Thyroid gland (tissue), 4 donors: ENCODE measurements around the gene SHISAL2A. TPM values are rescaled to one million over a fixed set of nuclear protein-coding genes. Genes with fewer than 3 reads are reported as not detected.

Experiments used
- DNase-seq, 2 donors: peaks; one replicate each; pipeline ENCODE4 v3.0.0-alpha.2; 2019
- H3K27ac ChIP-seq, 3 donors: fragments of 200-600 bp; sonication (generic); 1 replicate in 2 of 3; 2 replicates in 1 of 3; pipeline ENCODE4 v1.5.1; 2016 to 2019; ENCODE audit warnings: mild to moderate bottlenecking in 1 of 3, moderate library complexity in 1 of 3
- H3K27me3 ChIP-seq: fragments of 200-600 bp; sonication (generic); one replicate; pipeline ENCODE4 v1.5.1; 2019
- H3K36me3 ChIP-seq, 2 donors: fragments of 200-600 bp; sonication (generic); one replicate each; pipeline ENCODE4 v1.5.1; 2016 to 2019
- H3K4me1 ChIP-seq, 2 donors: fragments of 200-600 bp; sonication (generic); one replicate each; pipeline ENCODE4 v1.5.1; 2017 to 2019
- H3K4me3 ChIP-seq, 3 donors: fragments of 200-600 bp; sonication (generic); replicated peaks in 1 of 3; 1 replicate in 2 of 3; 2 replicates in 1 of 3; pipeline ENCODE4 v1.5.1; 2016; ENCODE audit warnings: mild to moderate bottlenecking in 1 of 3
- H3K9me3 ChIP-seq: fragments of 200-600 bp; sonication (generic); one replicate; pipeline ENCODE4 v1.5.1; 2017
- POLR2A ChIP-seq, 2 donors: fragments of 450-650 bp; IDR thresholded peaks; one replicate each; pipeline ENCODE4 v1.6.1; 2017; ENCODE audit warnings: antibody characterized with exemption in 2 of 2, mild to moderate bottlenecking in 2 of 2, moderate library complexity in 1 of 2
- WGBS, 2 donors: methylation state at CpG; one replicate each; pipeline ENCODE4 v1.1.5; 2017; 5-methylcytosine and 5-hydroxymethylcytosine counted together
- intact Hi-C: fragments of 100-400 bp; cut with DNase I; formaldehyde crosslinking; loops from one replicate; pipeline ENCODE4 v1.15.1; 2023
- total RNA-seq, 4 donors: library from RNA; depleted of rRNA; stranded (reverse); fragments of >200 nt; gene quantifications; one replicate each; pipeline ENCODE4 v1.2.3, GENCODE V29; 2016
- TF ChIP-seq, protein P1 (sequence below), 6 experiments: fragments of 200-600 bp in 3 of 6; fragments of 450-650 bp in 3 of 6; sonication (generic) in 3 of 6; IDR thresholded peaks; one replicate each; pipeline ENCODE4 v1.5.1; 2016 to 2019; ENCODE audit warnings: antibody characterized with exemption in 6 of 6, mild to moderate bottlenecking in 2 of 6, inconsistent platforms in 1 of 6, moderate library complexity in 1 of 6

SHISAL2A gene
- total RNA-seq, 4 donors from 2014 or later = 0.75 to 1.1 (median 0.94) TPM; not detected in 1

- TF ChIP-seq, protein P1, sequence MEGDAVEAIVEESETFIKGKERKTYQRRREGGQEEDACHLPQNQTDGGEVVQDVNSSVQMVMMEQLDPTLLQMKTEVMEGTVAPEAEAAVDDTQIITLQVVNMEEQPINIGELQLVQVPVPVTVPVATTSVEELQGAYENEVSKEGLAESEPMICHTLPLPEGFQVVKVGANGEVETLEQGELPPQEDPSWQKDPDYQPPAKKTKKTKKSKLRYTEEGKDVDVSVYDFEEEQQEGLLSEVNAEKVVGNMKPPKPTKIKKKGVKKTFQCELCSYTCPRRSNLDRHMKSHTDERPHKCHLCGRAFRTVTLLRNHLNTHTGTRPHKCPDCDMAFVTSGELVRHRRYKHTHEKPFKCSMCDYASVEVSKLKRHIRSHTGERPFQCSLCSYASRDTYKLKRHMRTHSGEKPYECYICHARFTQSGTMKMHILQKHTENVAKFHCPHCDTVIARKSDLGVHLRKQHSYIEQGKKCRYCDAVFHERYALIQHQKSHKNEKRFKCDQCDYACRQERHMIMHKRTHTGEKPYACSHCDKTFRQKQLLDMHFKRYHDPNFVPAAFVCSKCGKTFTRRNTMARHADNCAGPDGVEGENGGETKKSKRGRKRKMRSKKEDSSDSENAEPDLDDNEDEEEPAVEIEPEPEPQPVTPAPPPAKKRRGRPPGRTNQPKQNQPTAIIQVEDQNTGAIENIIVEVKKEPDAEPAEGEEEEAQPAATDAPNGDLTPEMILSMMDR (IDR thresholded peaks at IDR 0.05) = peak in 1 of 6 experiments; percentile 32
- peak in 1 of 2 donors; percentile 30 for TF ChIP-seq POLR2A (IDR thresholded peaks at IDR 0.05)
- Histone ChIP-seq H3K4me3 (no peak overlapping the region), H3K27me3 (no peaks in the 10 kb centered on the region), H3K27ac (peak overlapping the region; percentile 66 to 78 (median 75)), H3K9me3 (no peaks in the 10 kb centered on the region), H3K36me3 (no peaks in the 10 kb centered on the region), H3K4me1 (no peaks in the 10 kb centered on the region)
- 18 to 40% methylated on average over 6 of the region's 6 CpGs for WGBS, 2 donors
- peak; percentile 84 to 88 for DNase-seq
- intact Hi-C loops = no loop called here
These were observed 12.3 kb downstream of the SHISAL2A start for GRCh38 chr1:52645261-52645660.

GRCh38 chr1:52651904-52652303 lies 18.9 kb downstream of the SHISAL2A start:
- Histone ChIP-seq H3K36me3 (no peaks in the 10 kb centered on the region), H3K27ac (no peak overlapping the region), H3K4me3 (no peak overlapping the region), H3K27me3 (no peaks in the 10 kb centered on the region), H3K9me3 (no peaks in the 10 kb centered on the region), H3K4me1 (no peaks in the 10 kb centered on the region)
- WGBS, 2 donors = 83 to 90% methylated on average over 1 of the region's 1 CpG
- no peak for TF ChIP-seq POLR2A (IDR thresholded peaks at IDR 0.05)
- TF ChIP-seq, protein P1 (IDR thresholded peaks at IDR 0.05) = no peak
- DNase-seq = no peak
- intact Hi-C loops = no loop called here

GRCh38 chr1:52653207-52653849 lies 20.4 kb downstream of the SHISAL2A start:
- no peak for TF ChIP-seq POLR2A (IDR thresholded peaks at IDR 0.05)
- TF ChIP-seq, protein P1 (IDR thresholded peaks at IDR 0.05) = no peak
- intact Hi-C loops = no loop called here
- 93 to 95% methylated on average over 5 of the region's 5 CpGs for WGBS, 2 donors

GRCh38 chr1:52654063-52654462 lies 21.1 kb downstream of the SHISAL2A start:
- Histone ChIP-seq H3K27ac (no peak overlapping the region), H3K4me3 (no peak overlapping the region), H3K9me3 (no peaks in the 10 kb centered on the region), H3K27me3 (no peaks in the 10 kb centered on the region), H3K4me1 (peaks cover 0 to 8% of the 10 kb centered on the region in 2 donors), H3K36me3 (no peaks in the 10 kb centered on the region)
- no peak for DNase-seq
- intact Hi-C loops = no loop called here
- TF ChIP-seq, protein P1 (IDR thresholded peaks at IDR 0.05) = no peak
- TF ChIP-seq POLR2A (IDR thresholded peaks at IDR 0.05) = no peak

More at GRCh38 chr1:52653207-52653849, 20.4 kb downstream of the SHISAL2A start:
- peaks cover 0 to 3% of the 10 kb centered on the region in 2 donors for H3K4me1 ChIP-seq
- no peak overlapping the region for H3K27ac ChIP-seq
- no peak for DNase-seq
- no peaks in the 10 kb centered on the region for H3K27me3 ChIP-seq
- no peaks in the 10 kb centered on the region for H3K36me3 ChIP-seq
- H3K9me3 ChIP-seq = no peaks in the 10 kb centered on the region
- no peak overlapping the region for H3K4me3 ChIP-seq

- no peaks in the 10 kb centered on the region for H3K27me3 ChIP-seq
- H3K4me3 ChIP-seq = no peak overlapping the region
- H3K9me3 ChIP-seq = no peaks in the 10 kb centered on the region
- DNase-seq = no peak
- WGBS, 2 donors = 99% methylated on average over 3 of the region's 3 CpGs
- no peaks in the 10 kb centered on the region for H3K36me3 ChIP-seq
- H3K4me1 ChIP-seq = peaks cover 0 to 12% of the 10 kb centered on the region in 2 donors
- TF ChIP-seq, protein P1 (IDR thresholded peaks at IDR 0.05) = no peak
- TF ChIP-seq POLR2A (IDR thresholded peaks at IDR 0.05) = no peak
- intact Hi-C loops = no loop called here
- no peak overlapping the region for H3K27ac ChIP-seq
These were observed 24.7 kb downstream of the SHISAL2A start for GRCh38 chr1:52657702-52658101.
